Psoas muscle (tissue), 8 donors: Measurements from ENCODE around the gene ELOVL6. TPM values are rescaled to one million over a fixed set of nuclear protein-coding genes. Genes with fewer than 3 reads are reported as not detected.
A peak's percentile ranks its signal among the peaks of the same experiment; 100 is the strongest.

Source experiments
- ATAC-seq, 4 donors: fragments of 200-7000 bp; cut with Tn5 transposase; one replicate each; pipeline ENCODE4 v1.9.1; 2020; ENCODE audit warnings: moderate library complexity in 3 of 4, mild to moderate bottlenecking in 2 of 4
- DNase-seq, 2 donors: peaks; one replicate each; pipeline ENCODE4 v3.0.0-alpha.2; 2020
- H3K27ac ChIP-seq: fragments of 200-600 bp; one replicate; pipeline ENCODE4 v1.8.0; 2022
- H3K27me3 ChIP-seq, 3 donors: fragments of 200-600 bp in 1 of 3; one replicate each; pipeline versions ENCODE4 v1.6.1 to v1.8.0; 2013 to 2022; ENCODE audit warnings: low read length in 2 of 3, mild to moderate bottlenecking in 2 of 3, moderate library complexity in 1 of 3; ENCODE audit not compliant: insufficient read depth in 3 of 3
- H3K36me3 ChIP-seq, 2 donors: fragments of 200-600 bp in 1 of 2; one replicate each; pipeline versions ENCODE4 v1.6.1 to v1.8.0; 2013 to 2022; ENCODE audit warnings: low read depth in 1 of 2, mild to moderate bottlenecking in 1 of 2, moderate library complexity in 1 of 2; ENCODE audit not compliant: insufficient read depth in 1 of 2
- H3K4me1 ChIP-seq: fragments of 200-600 bp; one replicate; pipeline ENCODE4 v1.8.0; 2022
- H3K4me3 ChIP-seq: fragments of 200-600 bp; one replicate; pipeline ENCODE4 v1.8.0; 2022; ENCODE audit warnings: mild to moderate bottlenecking
- H3K9me3 ChIP-seq: fragments of 200-600 bp; one replicate; pipeline ENCODE4 v1.8.0; 2022
- CTCF ChIP-seq: fragments of 200-600 bp; IDR thresholded peaks from one replicate; pipeline ENCODE4 v1.8.0; 2022; ENCODE audit warnings: antibody characterized with exemption
- WGBS, 3 donors: extraction: QIAGEN DNeasy Blood & Tissue Kit; methylation state at CpG; one replicate each; pipeline versions ENCODE4 v1.1.6 to v1.1.7; 2013; 5-methylcytosine and 5-hydroxymethylcytosine counted together
- intact Hi-C, 2 donors: fragments of 100-400 bp; cut with DNase I; formaldehyde crosslinking; loops; one replicate each; pipeline versions ENCODE4 v1.11.0 to v1.14.2; 2022
- polyA plus RNA-seq, 3 donors: library from polyadenylated mRNA; stranded (reverse); fragments of 200-250 nt; gene quantifications; one replicate each; pipeline ENCODE4 v1.2.3, GENCODE V29; 2013
- total RNA-seq, 4 donors: library from RNA; stranded (reverse); fragmentation: NEBNext Ultra II Directional in 2 of 4; extraction: Animal tissue kit (Norgen Biotek cat#: 25700) in 2 of 4; gene quantifications; one replicate each; pipeline versions ENCODE4 v1.2.1 to v1.2.4, GENCODE V29; 2021 to 2023
- donor health status: healthy with polysubstance abuse.
- donor health status: DM: no; HTN: no; CAD: no; lungs with moderate emphysema.
- donor health status: Bipolar disorder and iron deficiency.
- donor health status: healthy.
- donor health status: DM: yes; HTN: yes; CAD: no.
- donor health status: DM: no; HTN: no; CAD: no.
- donor health status: DM: no; HTN: no; CAD: no.
- donor health status: DM: yes; HTN: yes; CAD: no.

The ELOVL6 gene
- total and polyA plus RNA-seq, 7 donors = 0.35 to 4.5 (median 0.99) TPM

DNA sequence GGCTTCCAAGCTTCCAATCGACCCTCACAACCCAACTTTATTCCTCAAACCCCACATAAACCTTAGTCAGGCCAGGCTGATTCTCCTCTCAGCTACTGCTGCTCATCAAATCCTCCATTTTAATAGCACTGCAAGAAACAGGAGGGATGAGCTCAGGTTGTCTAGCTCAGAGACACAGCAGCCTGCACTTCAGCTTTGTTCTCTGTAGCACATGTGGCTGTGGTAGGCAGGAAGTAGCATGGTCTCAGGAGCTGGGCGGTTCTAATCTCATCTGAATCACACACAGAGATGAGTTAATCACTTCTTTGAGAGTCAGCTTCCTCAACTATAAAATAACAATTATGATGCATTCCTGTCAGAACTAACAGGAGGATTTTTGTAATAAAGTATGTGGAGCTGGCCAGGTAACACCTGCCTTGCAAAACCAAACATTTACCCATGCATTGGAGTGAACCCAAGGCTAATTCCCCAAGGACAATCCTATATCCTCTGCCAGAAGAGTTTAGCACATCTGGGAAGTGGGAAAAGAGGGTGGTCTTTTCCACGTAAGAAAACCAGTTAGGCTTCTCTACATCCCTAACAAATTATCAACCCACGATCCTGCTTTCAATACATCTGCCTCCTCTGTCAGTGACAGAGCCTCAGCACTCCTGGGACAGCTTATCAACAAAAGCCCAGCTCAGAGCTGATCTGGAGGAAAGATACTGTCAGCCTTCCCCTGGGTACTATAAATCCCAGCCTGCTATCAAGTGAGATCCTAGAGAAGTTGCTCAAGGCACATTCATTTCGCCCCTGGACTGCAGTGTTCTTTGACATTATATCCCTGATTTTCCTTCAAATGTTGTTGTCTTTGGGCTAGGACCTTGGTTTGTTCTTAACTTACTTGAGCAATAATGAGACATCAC is 32.8 kb downstream of the ELOVL6 start:
- Histone ChIP-seq H3K36me3 (no peaks in the 10 kb centered on the region), H3K4me1 (no peaks in the 10 kb centered on the region), H3K4me3 (no peak overlapping the region), H3K9me3 (no peaks in the 10 kb centered on the region), H3K27ac (no peak overlapping the region), H3K27me3 (no peaks in the 10 kb centered on the region)
- intact Hi-C loops = no loop called here
- no peak for DNase-seq
- WGBS, 3 donors = 57 to 73% (median 71%) methylated on average over 5 of the region's 5 CpGs
- ATAC-seq = no peak
- no peak for TF ChIP-seq CTCF

GRCh38 chr4:110164856-110165255 is 33.6 kb downstream of the ELOVL6 start:
- no peak for DNase-seq
- no peak for TF ChIP-seq CTCF
- H3K4me1 ChIP-seq = no peaks in the 10 kb centered on the region
- no peak for ATAC-seq
- no peaks in the 10 kb centered on the region for H3K27me3 ChIP-seq
- no peaks in the 10 kb centered on the region for H3K9me3 ChIP-seq
- H3K4me3 ChIP-seq = no peak overlapping the region
- H3K36me3 ChIP-seq = no peaks in the 10 kb centered on the region
- intact Hi-C loops = no loop called here
- H3K27ac ChIP-seq = no peak overlapping the region
- 84 to 88% (median 86%) methylated on average over 2 of the region's 2 CpGs for WGBS, 3 donors

DNA sequence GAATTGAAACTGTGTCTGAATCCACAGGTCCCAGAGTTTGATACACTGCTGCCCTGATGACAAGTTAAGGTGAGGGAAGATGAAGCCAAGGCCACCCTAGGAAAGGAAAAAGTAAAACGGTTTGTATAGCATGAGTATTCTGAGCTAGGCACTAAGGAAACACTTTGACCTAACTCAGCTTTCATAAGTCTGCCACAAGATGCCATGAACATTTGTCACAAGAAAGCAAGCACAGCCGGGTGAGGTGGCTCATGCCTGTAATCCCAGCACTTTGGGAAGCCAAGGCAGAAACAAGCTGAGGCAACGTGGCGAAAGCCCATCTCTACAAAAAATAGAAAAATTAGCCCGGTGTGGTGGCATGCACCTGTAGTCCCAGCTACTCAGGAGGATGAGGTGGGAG is 34.2 kb downstream of the ELOVL6 start:
- H3K9me3 ChIP-seq = no peaks in the 10 kb centered on the region
- no peak for DNase-seq
- intact Hi-C loops = no loop called here
- 87 to 88% (median 88%) methylated on average over 5 of the region's 5 CpGs for WGBS, 3 donors
- no peak overlapping the region for H3K4me3 ChIP-seq
- peak in 1 of 4 donors; percentile 28 for ATAC-seq
- H3K27me3 ChIP-seq = no peaks in the 10 kb centered on the region
- no peaks in the 10 kb centered on the region for H3K4me1 ChIP-seq
- no peaks in the 10 kb centered on the region for H3K36me3 ChIP-seq
- TF ChIP-seq CTCF = no peak
- H3K27ac ChIP-seq = no peak overlapping the region

- Histone ChIP-seq H3K27ac (no peak overlapping the region), H3K9me3 (no peaks in the 10 kb centered on the region), H3K4me1 (no peaks in the 10 kb centered on the region), H3K4me3 (no peak overlapping the region), H3K27me3 (no peaks in the 10 kb centered on the region), H3K36me3 (no peaks in the 10 kb centered on the region)
- DNase-seq (no peak), ATAC-seq (no peak)
- intact Hi-C loops = no loop called here
- 87 to 91% (median 90%) methylated on average over 4 of the region's 4 CpGs for WGBS, 3 donors
- no peak for TF ChIP-seq CTCF
Measured at GRCh38 chr4:110163327-110164069, 34.9 kb downstream of the ELOVL6 start.
